ENCODE results near the gene MAP2K6. TPM values are rescaled to one million over a fixed set of nuclear protein-coding genes. Genes with fewer than 3 reads are reported as not detected.
A peak's percentile ranks its signal among the peaks of the same experiment; 100 is the strongest.

MAP2K6 gene
- total RNA-seq, 1 experiment from 2014 or later: 12.2 TPM

GRCh38 chr17:69552986-69553667 lies 138.6 kb downstream of the MAP2K6 start:
- TF ChIP-seq, protein P1, sequence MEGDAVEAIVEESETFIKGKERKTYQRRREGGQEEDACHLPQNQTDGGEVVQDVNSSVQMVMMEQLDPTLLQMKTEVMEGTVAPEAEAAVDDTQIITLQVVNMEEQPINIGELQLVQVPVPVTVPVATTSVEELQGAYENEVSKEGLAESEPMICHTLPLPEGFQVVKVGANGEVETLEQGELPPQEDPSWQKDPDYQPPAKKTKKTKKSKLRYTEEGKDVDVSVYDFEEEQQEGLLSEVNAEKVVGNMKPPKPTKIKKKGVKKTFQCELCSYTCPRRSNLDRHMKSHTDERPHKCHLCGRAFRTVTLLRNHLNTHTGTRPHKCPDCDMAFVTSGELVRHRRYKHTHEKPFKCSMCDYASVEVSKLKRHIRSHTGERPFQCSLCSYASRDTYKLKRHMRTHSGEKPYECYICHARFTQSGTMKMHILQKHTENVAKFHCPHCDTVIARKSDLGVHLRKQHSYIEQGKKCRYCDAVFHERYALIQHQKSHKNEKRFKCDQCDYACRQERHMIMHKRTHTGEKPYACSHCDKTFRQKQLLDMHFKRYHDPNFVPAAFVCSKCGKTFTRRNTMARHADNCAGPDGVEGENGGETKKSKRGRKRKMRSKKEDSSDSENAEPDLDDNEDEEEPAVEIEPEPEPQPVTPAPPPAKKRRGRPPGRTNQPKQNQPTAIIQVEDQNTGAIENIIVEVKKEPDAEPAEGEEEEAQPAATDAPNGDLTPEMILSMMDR (conservative IDR thresholded peaks at IDR 0.05; ENCODE audit: low read depth, low read length): no peak
- TF ChIP-seq EZH2 (IDR thresholded peaks at IDR 0.05; ENCODE audit: low read length, unreplicated experiment) (no peak), EZH2phosphoT487 (IDR thresholded peaks at IDR 0.05; ENCODE audit: borderline replicate concordance, low read length) (no peak)
- no peak overlapping the region for H3K9ac ChIP-seq (ENCODE audit: low read length)
- H3K27ac ChIP-seq (ENCODE audit: low read length): no peak overlapping the region
- no peaks in the 10 kb centered on the region for H3F3A ChIP-seq (ENCODE audit: low read length, unreplicated experiment)
- DNase-seq (no peak), ATAC-seq (no peak)
- CTCF ChIA-PET: no interaction called here
- no TSS peak for BruUV-seq (replicated peaks)
- H3K9me3 ChIP-seq (ENCODE audit: low read length): 0 out of 2 replicates have a peak, but pooled peaks cover 10% of the 10 kb centered on the region
- no peak overlapping the region for H3K4me2 ChIP-seq (ENCODE audit: low read length)
- H3K27me3 ChIP-seq (ENCODE audit: low read length): no peaks in the 10 kb centered on the region
- peaks cover 10% of the 10 kb centered on the region; the same call in 1 of the 2 replicates for H3K36me3 ChIP-seq (ENCODE audit: low read depth, low read length)
- POLR2A ChIA-PET (ENCODE audit: unreplicated experiment): no interaction called here
- no peaks in the 10 kb centered on the region for H4K20me1 ChIP-seq (ENCODE audit: low read length)
- no peaks in the 10 kb centered on the region for H3K9me2 ChIP-seq (replicated peaks; ENCODE audit: low read length)
- no peak overlapping the region for H2AFZ ChIP-seq (ENCODE audit: low read length)
- no peaks in the 10 kb centered on the region for H3K79me2 ChIP-seq (ENCODE audit: low read length)
- H3K4me3 ChIP-seq (ENCODE audit: low read length): no peak overlapping the region
- peaks cover 16% of the 10 kb centered on the region for H3K4me1 ChIP-seq (ENCODE audit: insufficient read depth, low read length)
- intact Hi-C loops (cut with micrococcal nuclease): no loop called here

DNA sequence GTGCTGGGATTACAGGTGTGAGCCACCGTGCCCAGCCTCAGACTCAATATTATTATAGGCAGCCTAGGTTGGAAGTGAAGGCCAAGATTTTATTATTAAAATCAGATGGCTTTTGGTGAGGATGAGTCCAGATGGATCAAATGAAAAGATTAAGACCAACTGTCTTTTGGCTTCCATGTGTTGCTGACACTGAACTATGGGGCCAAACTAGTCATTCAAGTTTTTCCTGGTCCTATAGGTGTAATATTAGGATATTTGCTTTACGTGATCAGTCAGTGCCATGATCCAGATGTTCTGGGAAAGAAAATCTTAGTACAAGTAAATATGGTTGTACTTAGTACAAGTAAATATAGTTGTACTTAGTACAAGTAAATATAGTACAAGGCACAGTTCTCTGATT lies 140.6 kb downstream of the MAP2K6 start:
- Histone ChIP-seq H2AFZ (ENCODE audit: low read length) (no peak overlapping the region), H3K9me3 (ENCODE audit: low read length) (0 out of 2 replicates have a peak, but pooled peaks cover 10% of the 10 kb centered on the region), H3K27me3 (ENCODE audit: low read length) (no peaks in the 10 kb centered on the region), H3K9me2 (replicated peaks; ENCODE audit: low read length) (no peaks in the 10 kb centered on the region), H3K79me2 (ENCODE audit: low read length) (no peaks in the 10 kb centered on the region), H3K4me2 (ENCODE audit: low read length) (no peak overlapping the region), H3K4me1 (ENCODE audit: insufficient read depth, low read length) (peaks cover 22% of the 10 kb centered on the region), H4K20me1 (ENCODE audit: low read length) (no peaks in the 10 kb centered on the region), H3K9ac (ENCODE audit: low read length) (no peak overlapping the region), H3K4me3 (ENCODE audit: low read length) (no peak overlapping the region), H3K36me3 (ENCODE audit: low read depth, low read length) (peaks cover 10% of the 10 kb centered on the region; the same call in 1 of the 2 replicates), H3F3A (ENCODE audit: low read length, unreplicated experiment) (no peaks in the 10 kb centered on the region), H3K27ac (ENCODE audit: low read length) (no peak overlapping the region)
- no peak for TF ChIP-seq EZH2phosphoT487 (IDR thresholded peaks at IDR 0.05; ENCODE audit: borderline replicate concordance, low read length)
- no peak for TF ChIP-seq EZH2 (IDR thresholded peaks at IDR 0.05; ENCODE audit: low read length, unreplicated experiment)
- TF ChIP-seq, protein P1 (conservative IDR thresholded peaks at IDR 0.05; ENCODE audit: low read depth, low read length): no peak
- BruUV-seq (replicated peaks): no TSS peak
- POLR2A ChIA-PET (ENCODE audit: unreplicated experiment): no interaction called here
- intact Hi-C loops (cut with micrococcal nuclease): no loop called here
- ATAC-seq (no peak), DNase-seq (peak; percentile 25)
- CTCF ChIA-PET: interaction anchor here (0.7 kb wide), 1 partner anchor 143 kb away, joined by 12 read pairs; no protein-coding TSS in a partner anchor

DNA sequence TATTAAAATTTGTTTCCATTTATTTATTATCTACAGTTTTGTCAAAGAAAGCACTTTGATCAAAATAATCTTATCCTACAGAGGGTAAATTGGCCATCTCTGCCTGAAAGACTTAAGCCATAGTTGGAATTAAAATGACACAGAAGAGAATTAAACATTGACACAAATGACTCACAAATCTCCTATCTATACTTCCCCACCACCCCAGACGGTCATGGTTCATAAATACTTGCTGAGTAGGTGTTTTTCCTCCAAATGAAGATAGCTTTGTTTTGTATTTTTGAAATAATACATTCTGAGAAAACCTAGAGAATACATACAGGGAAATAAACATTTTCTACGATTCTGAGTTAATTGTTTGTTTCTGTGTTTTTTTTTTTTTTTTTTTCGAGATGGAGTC lies 142.8 kb downstream of the MAP2K6 start:
- H3K27me3 ChIP-seq (ENCODE audit: low read length): no peaks in the 10 kb centered on the region
- TF ChIP-seq, protein P1 (conservative IDR thresholded peaks at IDR 0.05; ENCODE audit: low read depth, low read length): no peak
- TF ChIP-seq EZH2 (IDR thresholded peaks at IDR 0.05; ENCODE audit: low read length, unreplicated experiment) (no peak), EZH2phosphoT487 (IDR thresholded peaks at IDR 0.05; ENCODE audit: borderline replicate concordance, low read length) (no peak)
- no peak overlapping the region for H3K4me2 ChIP-seq (ENCODE audit: low read length)
- POLR2A ChIA-PET (ENCODE audit: unreplicated experiment): no interaction called here
- BruUV-seq (replicated peaks): no TSS peak
- no peaks in the 10 kb centered on the region for H3K79me2 ChIP-seq (ENCODE audit: low read length)
- no peak overlapping the region for H3K9ac ChIP-seq (ENCODE audit: low read length)
- H3K9me3 ChIP-seq (ENCODE audit: low read length): 0 out of 2 replicates have a peak, but pooled peaks cover 10% of the 10 kb centered on the region
- peak; percentile 50 for DNase-seq
- peaks cover 10% of the 10 kb centered on the region; the same call in 1 of the 2 replicates for H3K36me3 ChIP-seq (ENCODE audit: low read depth, low read length)
- CTCF ChIA-PET: no interaction called here
- H3K27ac ChIP-seq (ENCODE audit: low read length): no peak overlapping the region
- H2AFZ ChIP-seq (ENCODE audit: low read length): no peak overlapping the region
- no peaks in the 10 kb centered on the region for H3K9me2 ChIP-seq (replicated peaks; ENCODE audit: low read length)
- peaks cover 29% of the 10 kb centered on the region for H3K4me1 ChIP-seq (ENCODE audit: insufficient read depth, low read length)
- intact Hi-C loops (cut with micrococcal nuclease): no loop called here
- H4K20me1 ChIP-seq (ENCODE audit: low read length): no peaks in the 10 kb centered on the region
- ATAC-seq: no peak
- H3F3A ChIP-seq (ENCODE audit: low read length, unreplicated experiment): peaks cover 12% of the 10 kb centered on the region
- no peak overlapping the region for H3K4me3 ChIP-seq (ENCODE audit: low read length)

All from PC-3 (cell line).